IPS-18a (cell line): ENCODE results near the gene GREM1.

Experiments
- H3K27ac ChIP-seq: one replicate; pipeline ENCODE4 v1.5.1; 2013; ENCODE audit warnings: low read length
- H3K27me3 ChIP-seq: one replicate; pipeline ENCODE4 v1.6.1; 2013; ENCODE audit warnings: mild to moderate bottlenecking, low read length; ENCODE audit not compliant: control insufficient read depth, insufficient read depth
- H3K36me3 ChIP-seq: one replicate; pipeline ENCODE4 v1.6.1; 2013; ENCODE audit warnings: low read depth, low read length; ENCODE audit not compliant: control insufficient read depth
- H3K4me1 ChIP-seq: one replicate; pipeline ENCODE4 v1.6.1; 2013; ENCODE audit warnings: low read depth, low read length; ENCODE audit not compliant: control insufficient read depth
- H3K4me3 ChIP-seq: one replicate; pipeline ENCODE4 v1.5.1; 2013; ENCODE audit warnings: low read length
- H3K9ac ChIP-seq: one replicate; pipeline ENCODE4 v1.6.1; 2013; ENCODE audit warnings: mild to moderate bottlenecking, low read length, moderate library complexity
- H3K9me3 ChIP-seq: one replicate; pipeline ENCODE4 v1.6.1; 2013; ENCODE audit warnings: low read depth, low read length; ENCODE audit not compliant: control insufficient read depth

The GREM1 gene

DNA sequence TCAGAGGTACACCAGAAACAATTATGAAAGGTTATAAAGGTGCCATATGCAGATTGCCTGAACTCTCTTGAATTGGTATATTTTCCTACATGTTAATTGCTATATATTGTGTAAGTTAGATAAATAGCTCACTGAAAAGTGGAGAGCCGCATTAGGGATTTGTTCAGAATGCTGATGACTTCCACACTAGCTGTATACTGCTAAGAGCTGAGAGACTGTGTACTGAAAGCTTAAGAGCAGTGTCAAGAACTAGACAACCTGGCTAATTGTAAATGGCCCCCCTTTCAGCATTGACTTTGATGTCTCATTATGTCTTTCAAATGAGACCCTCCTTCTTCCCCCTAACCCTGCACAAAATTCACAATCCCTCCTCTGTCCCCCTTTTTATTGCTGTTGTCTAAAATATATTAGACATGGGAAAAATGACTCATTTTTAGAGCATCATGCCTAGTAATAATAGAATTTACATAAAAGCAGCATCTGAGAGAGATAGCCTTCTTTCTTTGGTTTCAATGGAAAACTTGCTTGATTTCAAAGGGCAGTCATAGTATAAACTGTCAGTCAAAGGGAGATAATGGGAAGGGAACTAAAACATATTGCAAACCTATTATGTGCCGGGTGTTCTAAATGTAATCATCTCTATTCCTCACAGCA is 34.7 kb upstream of the GREM1 start:
- no peak overlapping the region for H3K27ac ChIP-seq
- no peak overlapping the region for H3K9ac ChIP-seq
- H3K36me3 ChIP-seq = no peaks in the 10 kb centered on the region
- no peaks in the 10 kb centered on the region for H3K9me3 ChIP-seq
- H3K27me3 ChIP-seq = no peaks in the 10 kb centered on the region
- no peaks in the 10 kb centered on the region for H3K4me1 ChIP-seq
- H3K4me3 ChIP-seq = no peak overlapping the region

GRCh38 chr15:32683906-32684584 is 33.8 kb upstream of the GREM1 start:
- no peaks in the 10 kb centered on the region for H3K9me3 ChIP-seq
- no peak overlapping the region for H3K9ac ChIP-seq
- H3K4me3 ChIP-seq = no peak overlapping the region
- H3K27ac ChIP-seq = no peak overlapping the region
- H3K4me1 ChIP-seq = no peaks in the 10 kb centered on the region
- no peaks in the 10 kb centered on the region for H3K36me3 ChIP-seq
- H3K27me3 ChIP-seq = no peaks in the 10 kb centered on the region

GRCh38 chr15:32685576-32685975 is 32.2 kb upstream of the GREM1 start:
- Histone ChIP-seq H3K4me3 (no peak overlapping the region), H3K36me3 (no peaks in the 10 kb centered on the region), H3K27ac (no peak overlapping the region), H3K27me3 (no peaks in the 10 kb centered on the region), H3K9me3 (no peaks in the 10 kb centered on the region), H3K9ac (no peak overlapping the region), H3K4me1 (no peaks in the 10 kb centered on the region)

GRCh38 chr15:32687556-32687955 is 30.2 kb upstream of the GREM1 start:
- H3K4me3 ChIP-seq = no peak overlapping the region
- no peaks in the 10 kb centered on the region for H3K9me3 ChIP-seq
- H3K27me3 ChIP-seq = no peaks in the 10 kb centered on the region
- H3K36me3 ChIP-seq = no peaks in the 10 kb centered on the region
- no peaks in the 10 kb centered on the region for H3K4me1 ChIP-seq
- no peak overlapping the region for H3K9ac ChIP-seq
- H3K27ac ChIP-seq = no peak overlapping the region

DNA sequence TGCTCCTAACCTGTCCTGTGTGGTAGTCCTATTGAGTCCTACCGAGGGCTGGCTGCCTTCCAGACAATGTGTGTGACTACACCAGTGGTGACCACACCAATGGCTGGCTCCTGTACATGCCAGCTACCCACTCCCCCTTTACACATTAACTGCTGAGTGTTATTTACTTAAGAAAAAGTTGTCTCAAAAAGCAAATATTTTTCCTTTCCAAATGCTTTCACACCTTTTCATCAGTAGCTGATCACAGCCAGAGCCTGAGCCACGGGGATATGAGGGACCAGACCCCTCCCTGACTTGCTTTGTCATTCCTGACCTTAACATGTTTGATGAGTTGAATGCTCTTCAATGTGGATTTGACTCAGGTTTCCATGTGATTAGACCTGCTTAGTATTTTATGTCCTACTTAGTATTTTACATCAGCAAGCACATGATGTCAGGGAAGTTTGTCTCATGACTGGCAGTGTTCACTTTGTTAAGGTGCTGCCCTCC is 29.6 kb upstream of the GREM1 start:
- Histone ChIP-seq H3K4me3 (no peak overlapping the region), H3K9ac (no peak overlapping the region), H3K27ac (no peak overlapping the region), H3K27me3 (no peaks in the 10 kb centered on the region), H3K9me3 (no peaks in the 10 kb centered on the region), H3K36me3 (no peaks in the 10 kb centered on the region), H3K4me1 (no peaks in the 10 kb centered on the region)

DNA sequence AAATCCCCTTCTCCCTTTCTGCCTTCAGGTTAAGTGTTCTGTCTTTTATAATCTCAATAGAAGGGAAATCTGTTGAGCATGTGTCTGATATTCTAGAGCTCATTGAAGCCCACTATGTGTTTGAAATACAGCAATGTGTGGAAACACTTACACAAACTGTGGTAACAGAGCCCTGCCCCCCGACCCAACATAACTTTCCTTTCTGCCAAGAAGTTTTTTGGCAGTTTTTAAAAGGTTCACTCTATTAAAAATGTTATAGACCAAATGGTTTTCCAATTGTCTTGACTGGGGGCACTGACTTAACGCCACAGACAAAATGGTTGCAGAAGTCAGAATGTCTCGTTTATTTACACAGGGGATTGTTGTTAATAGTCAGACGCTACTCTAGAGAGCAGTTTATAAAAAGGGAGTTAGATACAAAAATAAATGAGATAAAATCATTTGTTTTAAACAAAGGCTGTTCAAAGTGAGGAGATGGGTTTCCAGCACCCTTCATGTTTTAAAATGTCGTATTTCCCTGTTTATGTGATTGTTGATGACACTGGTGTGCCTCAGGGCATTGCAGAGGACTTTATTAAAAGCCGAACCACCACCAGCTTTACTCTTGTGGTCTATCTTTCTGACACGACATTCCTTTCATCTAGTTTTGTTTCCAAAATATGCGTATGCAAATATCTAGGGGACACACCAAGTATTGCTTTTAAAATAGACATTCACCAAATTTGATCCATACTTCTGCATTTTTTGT is 26.7 kb upstream of the GREM1 start:
- no peaks in the 10 kb centered on the region for H3K4me1 ChIP-seq
- no peak overlapping the region for H3K9ac ChIP-seq
- H3K27ac ChIP-seq = no peak overlapping the region
- no peaks in the 10 kb centered on the region for H3K9me3 ChIP-seq
- H3K27me3 ChIP-seq = no peaks in the 10 kb centered on the region
- no peaks in the 10 kb centered on the region for H3K36me3 ChIP-seq
- H3K4me3 ChIP-seq = no peak overlapping the region

GRCh38 chr15:32691689-32692038 is 26.1 kb upstream of the GREM1 start:
- H3K36me3 ChIP-seq = no peaks in the 10 kb centered on the region
- no peaks in the 10 kb centered on the region for H3K4me1 ChIP-seq
- no peak overlapping the region for H3K4me3 ChIP-seq
- H3K9ac ChIP-seq = no peak overlapping the region
- no peaks in the 10 kb centered on the region for H3K9me3 ChIP-seq
- H3K27ac ChIP-seq = no peak overlapping the region
- no peaks in the 10 kb centered on the region for H3K27me3 ChIP-seq

GRCh38 chr15:32692286-32692685 is 25.5 kb upstream of the GREM1 start:
- no peak overlapping the region for H3K9ac ChIP-seq
- H3K9me3 ChIP-seq = no peaks in the 10 kb centered on the region
- no peaks in the 10 kb centered on the region for H3K4me1 ChIP-seq
- no peak overlapping the region for H3K27ac ChIP-seq
- H3K4me3 ChIP-seq = no peak overlapping the region
- no peaks in the 10 kb centered on the region for H3K36me3 ChIP-seq
- no peaks in the 10 kb centered on the region for H3K27me3 ChIP-seq

DNA sequence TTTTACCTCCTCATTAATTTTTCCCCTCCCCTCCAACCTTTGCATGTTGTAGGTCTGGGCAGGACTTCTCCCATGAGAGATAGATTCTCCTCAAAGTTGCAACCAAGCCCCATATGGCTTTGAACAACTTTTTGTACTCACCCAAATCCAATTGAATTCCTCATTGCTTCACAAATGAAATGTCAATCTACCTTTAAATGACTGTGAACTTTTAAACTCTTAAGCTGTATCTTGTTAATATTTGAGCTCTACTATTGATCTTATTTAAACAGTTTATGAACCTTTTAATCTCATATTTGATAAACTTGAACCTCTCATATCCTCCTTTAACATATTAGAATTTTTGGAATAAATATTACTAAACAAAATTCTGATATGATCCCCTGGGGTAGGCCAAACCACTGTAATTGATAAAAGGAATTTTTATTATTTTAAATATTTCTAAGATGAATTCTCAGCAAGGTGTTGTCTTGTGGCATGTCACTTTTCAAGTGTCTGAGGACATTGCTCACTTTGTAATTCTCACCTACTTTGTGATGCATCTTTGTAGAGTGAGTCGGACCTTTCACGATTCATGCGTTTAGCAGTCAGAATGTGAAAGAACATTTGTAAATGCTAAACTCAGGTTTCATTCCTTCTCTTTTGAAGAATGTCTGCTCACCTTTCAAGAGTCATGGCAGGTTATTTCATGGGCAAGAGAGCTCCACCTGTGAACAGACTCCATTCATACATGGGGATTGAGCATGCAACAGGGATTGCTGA is 23.4 kb upstream of the GREM1 start:
- H3K27me3 ChIP-seq = no peaks in the 10 kb centered on the region
- no peaks in the 10 kb centered on the region for H3K9me3 ChIP-seq
- no peak overlapping the region for H3K27ac ChIP-seq
- H3K36me3 ChIP-seq = no peaks in the 10 kb centered on the region
- no peaks in the 10 kb centered on the region for H3K4me1 ChIP-seq
- no peak overlapping the region for H3K9ac ChIP-seq
- no peak overlapping the region for H3K4me3 ChIP-seq

DNA sequence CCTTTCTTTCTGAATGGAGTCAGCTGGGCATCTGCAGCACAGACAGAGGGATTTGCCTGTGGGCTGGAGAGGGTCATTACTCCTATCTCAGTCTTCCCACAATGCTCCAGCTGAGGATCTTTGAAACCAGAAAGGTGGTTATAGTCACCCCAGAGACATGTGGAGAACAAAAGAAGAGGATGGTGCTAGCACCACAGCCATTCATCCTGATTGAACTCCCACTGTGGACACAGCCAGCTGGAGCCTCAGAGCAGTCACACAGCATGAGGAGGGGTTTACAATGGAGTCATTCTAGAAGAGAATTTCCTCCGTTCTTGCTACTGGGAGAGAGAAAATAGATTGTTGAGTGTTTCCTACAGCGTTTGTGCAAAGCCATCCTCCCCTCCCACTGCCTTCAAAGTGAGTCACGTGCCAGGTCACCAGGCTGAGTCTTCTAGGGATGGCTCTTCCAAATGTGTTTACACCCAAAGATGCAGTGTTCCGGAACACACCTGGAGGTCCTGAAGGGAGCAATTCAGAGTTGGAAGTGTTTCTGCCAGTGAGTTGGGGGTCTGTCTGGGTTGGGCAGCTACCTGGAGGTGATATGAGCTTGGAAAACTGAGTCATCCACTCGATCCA is 18.9 kb upstream of the GREM1 start:
- no peak overlapping the region for H3K9ac ChIP-seq
- H3K27ac ChIP-seq = no peak overlapping the region
- H3K36me3 ChIP-seq = no peaks in the 10 kb centered on the region
- H3K9me3 ChIP-seq = no peaks in the 10 kb centered on the region
- no peaks in the 10 kb centered on the region for H3K27me3 ChIP-seq
- H3K4me1 ChIP-seq = no peaks in the 10 kb centered on the region
- no peak overlapping the region for H3K4me3 ChIP-seq
